K562 (cell line): Measurements from ENCODE around the gene UBE2E3. TPM values are rescaled to one million over a fixed set of nuclear protein-coding genes. Genes with fewer than 3 reads are reported as not detected.

Source experiments
- ATAC-seq: fragments of 200-7000 bp; cut with Tn5 transposase; 3 replicates; pipeline ENCODE4 v1.9.1; 2020; ENCODE audit warnings: moderate library complexity
- BruUV-seq: library from RNA; stranded (reverse); fragments of 400-500 nt; replicated peaks from 2 replicates; lab custom pipeline; 2021; lab: Mats Ljungman, UMichigan
- CTCF ChIA-PET: fragments of 300-600 bp; formaldehyde crosslinking; extraction: SDS; loops from one replicate; lab custom pipeline; 2021; ENCODE audit warnings: low intra/inter-chr PET ratio; lab: Yijun Ruan, JAX
- POLR2A ChIA-PET: fragments of 300-600, 350-650 bp; sonication (Branson Sonifier 250); formaldehyde crosslinking; extraction: SDS; loops from one replicate; lab custom pipeline; 2021; ENCODE audit warnings: antibody characterized with exemption, inconsistent platforms; lab: Yijun Ruan, JAX
- DNase-seq, 4 experiments: peaks; one replicate each; pipeline versions ENCODE4 v3.0.0 to v3.0.0-alpha.2; 2011 to 2018; ENCODE audit warnings: low spot score in 3 of 4, mixed read lengths in 3 of 4; ENCODE audit errors: extremely low read depth in 1 of 4
- FAIRE-seq: peaks from 2 replicates; lab custom pipeline; 2011; peaks lifted over from hg19 to GRCh38; lab: Jason Lieb, UNC
- H2AFZ ChIP-seq: 2 replicates; pipeline ENCODE4 v1.6.0; 2011; ENCODE audit warnings: low read depth, low read length, control low read depth, inconsistent platforms
- H3K27ac ChIP-seq: fragments of 200-600 bp; 3 replicates; pipeline ENCODE4 v1.8.0; 2011; ENCODE audit warnings: low read depth, mild to moderate bottlenecking, control low read depth, inconsistent platforms, low read length, moderate library complexity, mixed read lengths; ENCODE audit errors: extremely low read depth
- H3K27me3 ChIP-seq, 2 experiments: fragments of 300-600 bp in 1 of 2; 2 replicates in 1 of 2; 3 replicates in 1 of 2; pipeline versions ENCODE4 v1.6.0 to v1.8.0; 2011; ENCODE audit warnings: inconsistent platforms in 2 of 2, low read length in 2 of 2, mild to moderate bottlenecking in 1 of 2, mixed read lengths in 1 of 2, moderate library complexity in 1 of 2; ENCODE audit not compliant: control insufficient read depth in 2 of 2, insufficient read depth in 2 of 2
- H3K36me3 ChIP-seq: fragments of 300-600 bp; 3 replicates; pipeline ENCODE4 v1.8.0; 2011; ENCODE audit warnings: mild to moderate bottlenecking, low read length, inconsistent platforms; ENCODE audit not compliant: control insufficient read depth, insufficient read depth
- H3K4me1 ChIP-seq, 2 experiments: fragments of 200-600 bp in 1 of 2; replicated peaks in 1 of 2; 2 replicates in 1 of 2; 3 replicates in 1 of 2; pipeline versions ENCODE4 v1.5.1 to v1.8.0; 2011; ENCODE audit warnings: inconsistent platforms in 2 of 2, low read length in 2 of 2, mild to moderate bottlenecking in 1 of 2, mixed read lengths in 1 of 2, moderate library complexity in 1 of 2; ENCODE audit not compliant: control insufficient read depth in 2 of 2, insufficient read depth in 2 of 2
- H3K4me2 ChIP-seq: 2 replicates; pipeline ENCODE4 v1.6.1; 2011; ENCODE audit warnings: low read length, control low read depth, inconsistent platforms, mixed read lengths; ENCODE audit not compliant: insufficient read depth
- H3K4me3 ChIP-seq: fragments of 200-600 bp; sonication (generic), shearing (Covaris generic); 2 replicates; pipeline ENCODE4 v1.5.1; 2016; ENCODE audit warnings: control low read depth, inconsistent platforms
- H3K79me2 ChIP-seq: fragments of 200-600 bp; 3 replicates; pipeline ENCODE4 v1.8.0; 2011; ENCODE audit warnings: low read length, inconsistent platforms; ENCODE audit not compliant: control insufficient read depth, insufficient read depth
- H3K9ac ChIP-seq, 2 experiments: 2 replicates each; pipeline versions ENCODE4 v1.6.0 to v1.6.1; 2011; ENCODE audit warnings: low read depth in 2 of 2, low read length in 2 of 2, control low read depth in 1 of 2, inconsistent platforms in 1 of 2, mild to moderate bottlenecking in 1 of 2, mixed read lengths in 1 of 2; ENCODE audit not compliant: insufficient read depth in 1 of 2
- H3K9me1 ChIP-seq: one replicate; pipeline ENCODE4 v1.6.0; 2011; ENCODE audit warnings: inconsistent platforms, mild to moderate bottlenecking, low read length, moderate library complexity; ENCODE audit not compliant: control insufficient read depth, insufficient read depth
- H3K9me3 ChIP-seq: replicated peaks from 2 replicates; pipeline ENCODE4 v1.5.1; 2011; ENCODE audit warnings: low read depth, low read length, inconsistent platforms; ENCODE audit not compliant: control insufficient read depth, insufficient read depth
- H4K20me1 ChIP-seq: replicated peaks from 2 replicates; pipeline ENCODE4 v1.6.1; 2011; ENCODE audit warnings: low read length, inconsistent platforms, mixed read lengths; ENCODE audit not compliant: control insufficient read depth, insufficient read depth
- ATF1 ChIP-seq, 2 experiments: fragments of 450-650 bp in 1 of 2; IDR thresholded peaks; 2 replicates each; pipeline ENCODE4 v1.6.1; 2016; ENCODE audit warnings: missing compliant biosample characterization in 1 of 2, missing genetic modification characterization in 1 of 2
- BRF2 ChIP-seq: IDR thresholded peaks from 3 replicates; pipeline ENCODE4 v1.6.1; 2011; ENCODE audit warnings: borderline replicate concordance, mild to moderate bottlenecking; ENCODE audit not compliant: insufficient read length, insufficient read depth
- DNMT1 ChIP-seq: fragments of 450-650 bp; IDR thresholded peaks from 2 replicates; pipeline ENCODE4 v1.6.1; 2016; ENCODE audit warnings: antibody characterized with exemption, mild to moderate bottlenecking
- ESRRA ChIP-seq: fragments of 450-650 bp; IDR thresholded peaks from 2 replicates; pipeline ENCODE4 v1.6.1; 2014; ENCODE audit warnings: low read depth, mild to moderate bottlenecking, moderate library complexity, borderline replicate concordance
- MNT ChIP-seq, 2 experiments: fragments of 450-650 bp; conservative IDR thresholded peaks; 2 replicates each; pipeline ENCODE4 v1.6.1; 2017; ENCODE audit warnings: mild to moderate bottlenecking in 2 of 2, moderate library complexity in 2 of 2
- RBM17 ChIP-seq: fragments of 200-400 bp; formaldehyde crosslinking; IDR thresholded peaks from 2 replicates; pipeline ENCODE4 v1.6.1; 2017; ENCODE audit warnings: low read depth, mild to moderate bottlenecking, low read length, borderline replicate concordance
- RBM25 ChIP-seq: fragments of 200-400 bp; formaldehyde crosslinking; IDR thresholded peaks from 2 replicates; pipeline ENCODE4 v1.6.1; 2018; ENCODE audit warnings: low read length, low read depth, moderate library complexity; ENCODE audit not compliant: severe bottlenecking
- RBM34 ChIP-seq: fragments of 200-400 bp; formaldehyde crosslinking; IDR thresholded peaks from 2 replicates; pipeline ENCODE4 v1.6.1; 2018; ENCODE audit warnings: low read length, borderline replicate concordance; ENCODE audit not compliant: insufficient read depth
- SNAPC5 ChIP-seq: fragments of 250-450 bp; sonication (Bioruptor Pico); IDR thresholded peaks from 2 replicates; pipeline ENCODE4 v1.8.0; 2021; ENCODE audit warnings: moderate library complexity, mild to moderate bottlenecking, inconsistent platforms
- ZBTB17 ChIP-seq: fragments of 450-650 bp; formaldehyde crosslinking; IDR thresholded peaks from 2 replicates; pipeline ENCODE4 v1.4.0; 2020; ENCODE audit warnings: mild to moderate bottlenecking
- ZNF316 ChIP-seq: fragments of 450-650 bp; IDR thresholded peaks from 2 replicates; pipeline ENCODE4 v1.6.1; 2016
- ZNF444 ChIP-seq: fragments of 250-450 bp; sonication (Bioruptor Pico); IDR thresholded peaks from 2 replicates; pipeline ENCODE4 v1.4.0; 2020; ENCODE audit warnings: mild to moderate bottlenecking, moderate library complexity
- ZNF830 ChIP-seq: fragments of 250-450 bp; sonication (Bioruptor Pico); IDR thresholded peaks from 2 replicates; pipeline ENCODE4 v1.5.0; 2021; ENCODE audit warnings: mild to moderate bottlenecking
- in situ Hi-C: fragments of 300-500 bp; cut with MboI; formaldehyde crosslinking; loops from 4 replicates; pipeline ENCODE4 v1.15.0; 2018; ENCODE audit warnings: inconsistent platforms, mixed read lengths
- intact Hi-C: fragments of 100-400 bp; cut with micrococcal nuclease; formaldehyde crosslinking; loops from 2 replicates; pipeline ENCODE4 v1.14.2; 2022
- polyA plus RNA-seq, 8 experiments: library from polyadenylated mRNA; depleted of rRNA in 4 of 8; stranded (reverse) in 5 of 8; unstranded in 3 of 8; fragments of >200 nt; fragmentation: Nextera tagmentation in 2 of 8; fragmentation: Illumina TruSeq in 1 of 8; extraction: Ambion mirVana in 2 of 8; extraction: Trizol in 1 of 8; gene quantifications; 2 replicates each; pipeline versions ENCODE4 v1.2.1 to v1.2.3, GENCODE V29; 2011 to 2014; ENCODE audit warnings: inconsistent platforms in 1 of 8, missing spikeins in 1 of 8
- total RNA-seq, 7 experiments: library from RNA; depleted of rRNA in 6 of 7; stranded (reverse); fragments of >200 nt in 6 of 7; fragmentation: Illumina TruSeq in 2 of 7; extraction: Trizol in 2 of 7; gene quantifications; 2 replicates each; pipeline versions ENCODE4 v1.2.1 to v1.2.3, GENCODE V29; 2011 to 2021; ENCODE audit warnings: low replicate concordance in 1 of 7

Gene UBE2E3
- total and polyA plus RNA-seq, 9 of the 15 experiments (the other 6 are each of a cell fraction or from before 2014, with no cell fraction given) = 58.2 to 173 (median 78.0) TPM

GRCh38 chr2:180952082-180952481 lies 28.3 kb upstream of the UBE2E3 start (continued):
- TF ChIP-seq ESRRA (no peak), ZNF830 (CRISPR knock-in tag) (no peak)
- TF ChIP-seq, all 486 proteins: peak for 0

GRCh38 chr2:180952731-180953336 lies 27.6 kb upstream of the UBE2E3 start:
- no peak for DNase-seq
- in situ Hi-C loops (no loop called here), intact Hi-C loops (no loop called here)
- H3K79me2 ChIP-seq = no peaks in the 10 kb centered on the region
- H3K4me3 ChIP-seq = no peak overlapping the region
- H3K9me1 ChIP-seq = no peaks in the 10 kb centered on the region
- peak; percentile 58 for TF ChIP-seq RBM25
- peak; percentile 71 for TF ChIP-seq ZNF316
- no peak for TF ChIP-seq MNT (conservative IDR thresholded peaks at IDR 0.05)
- TF ChIP-seq SNAPC5 (CRISPR knock-in tag) = no peak
- no peak for TF ChIP-seq DNMT1
- TF ChIP-seq RBM17 = no peak
- no peak for TF ChIP-seq BRF2
- TF ChIP-seq ZNF444 (CRISPR knock-in tag) = no peak
- no peak for TF ChIP-seq RBM34
- no peak for TF ChIP-seq ZBTB17 (CRISPR knock-in tag)
- no peak for TF ChIP-seq ATF1 (CRISPR knock-in tag; IDR thresholded peaks at IDR 0.05)
- no peak for TF ChIP-seq ATF1 (tag; IDR thresholded peaks at IDR 0.05)
- BruUV-seq = no TSS peak
- no peak for FAIRE-seq
- H3K9ac ChIP-seq = no peak overlapping the region
- no peaks in the 10 kb centered on the region for H3K27me3 ChIP-seq
- H3K27ac ChIP-seq = no peak overlapping the region
- no peak overlapping the region for H2AFZ ChIP-seq
- POLR2A ChIA-PET = no interaction called here
- H3K36me3 ChIP-seq = no peaks in the 10 kb centered on the region
- no peaks in the 10 kb centered on the region for H3K4me1 ChIP-seq
- no peak for ATAC-seq
- no peaks in the 10 kb centered on the region for H4K20me1 ChIP-seq
- H3K4me2 ChIP-seq = no peak overlapping the region
- H3K9me3 ChIP-seq = no peaks in the 10 kb centered on the region
- CTCF ChIA-PET = interaction anchor here (0.6 kb wide), 1 partner anchor 96 kb away, joined by 3 read pairs; no protein-coding TSS in a partner anchor
